ENCODE results near the gene XRCC3.

The XRCC3 gene

DNA sequence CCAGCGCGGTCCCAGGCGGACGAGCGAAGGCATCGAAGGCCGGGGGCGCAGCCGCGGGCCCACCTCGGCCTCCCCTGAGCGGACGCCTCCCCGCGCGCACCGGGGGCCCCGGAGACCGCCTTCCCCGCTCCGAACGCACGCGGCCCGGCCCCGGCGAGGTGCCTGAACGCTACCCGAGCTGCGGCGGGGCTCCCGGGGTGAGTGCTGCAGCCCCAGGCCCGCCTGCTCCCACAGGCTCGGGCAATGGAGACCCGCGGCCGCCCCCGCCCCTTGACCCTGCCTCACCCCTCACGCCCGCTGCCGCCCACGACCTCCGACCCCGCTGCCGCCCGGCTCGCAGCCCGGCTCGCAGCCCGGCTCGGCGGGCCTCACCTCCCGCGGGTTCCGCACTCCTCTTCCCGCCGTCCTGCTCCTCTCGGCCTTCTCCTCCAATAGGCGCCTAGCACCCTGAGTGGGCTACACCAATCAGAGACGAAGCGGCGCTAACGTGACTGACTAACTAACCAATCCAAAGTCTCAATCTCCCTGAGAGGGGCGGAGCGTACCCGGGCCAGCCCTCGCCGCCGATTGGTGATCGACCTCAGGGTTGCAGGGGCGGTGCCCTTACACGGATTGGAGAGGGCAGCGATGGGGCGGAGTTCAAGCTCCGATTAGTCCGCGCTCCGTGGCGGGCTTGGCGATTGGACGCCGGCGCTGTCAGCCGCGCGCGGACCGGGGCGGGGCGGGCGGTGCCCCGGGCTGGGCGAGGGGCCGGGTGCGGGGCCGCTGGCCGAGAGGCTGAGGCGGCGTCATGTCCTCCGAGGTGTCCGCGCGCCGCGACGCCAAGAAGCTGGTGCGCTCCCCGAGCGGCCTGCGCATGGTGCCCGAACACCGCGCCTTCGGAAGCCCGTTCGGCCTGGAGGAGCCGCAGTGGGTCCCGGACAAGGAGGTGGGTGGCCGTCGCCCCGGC lies at the start of gene XRCC3, which contains the start of gene ZFYVE21:
Gene XRCC3, minus strand, starts transcription at position 400 of the 949 bp plus-strand sequence. CDS start 4,364 bp downstream, outside the sequence.
Gene ZFYVE21, plus strand, starts transcription at position 759 of the 949 bp plus-strand sequence. Its CDS starts 32 bp downstream, at position 791.
- Mint-ChIP-seq H3K27ac (peak within 1 kb of the TSS; percentile 93), H3K36me3 (peaks cover 40% of the 10 kb centered on the region), H3K4me1 (peaks cover 68% of the 10 kb centered on the region), H3K9me3 (no peaks in the 10 kb centered on the region), H3K4me3 (peak within 1 kb of the TSS; percentile 85)
- ATAC-seq: peak; percentile 96
- DNase-seq (ENCODE audit: low spot score in 2 of 2): peak; percentile 98 to 100

DNA sequence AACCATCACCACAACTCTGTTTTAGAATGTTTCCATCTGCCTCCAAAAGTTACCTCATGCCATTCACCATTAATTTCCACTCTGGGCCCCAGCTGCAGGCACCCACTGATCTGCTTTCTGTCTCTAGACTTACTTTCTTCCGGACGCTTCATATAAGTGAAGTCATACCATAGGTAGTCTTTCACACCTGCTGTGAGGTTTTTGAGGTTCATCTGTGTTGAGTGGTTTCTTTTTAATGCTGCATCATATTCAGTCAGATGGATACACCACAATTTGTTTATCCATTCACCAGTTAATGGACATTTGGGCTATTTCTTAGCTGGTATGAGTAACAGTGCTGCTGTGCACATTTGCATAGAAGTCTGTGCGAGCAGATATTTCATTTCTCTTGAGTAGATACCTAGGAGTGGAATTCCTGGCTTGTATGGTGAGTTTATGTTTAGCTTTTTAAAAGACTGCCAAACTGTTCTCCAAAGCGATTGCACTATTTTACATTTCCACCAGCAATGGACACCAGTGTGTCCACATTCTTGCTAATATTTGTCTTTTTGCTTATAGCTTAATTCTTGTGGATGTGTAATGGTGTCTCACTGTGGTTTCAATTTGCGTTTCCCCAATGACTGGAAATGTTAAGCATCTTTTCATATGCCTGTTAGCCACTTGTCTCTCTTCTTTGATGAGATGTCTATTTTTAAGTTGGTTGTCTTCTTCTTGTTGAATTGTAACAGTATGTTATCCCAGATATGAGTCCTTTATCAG lies 48.7 kb upstream of the XRCC3 start:
- Mint-ChIP-seq H3K27ac (no peak overlapping the region), H3K4me1 (peaks cover 6% of the 10 kb centered on the region), H3K36me3 (peaks cover 7% of the 10 kb centered on the region), H3K4me3 (no peak overlapping the region), H3K9me3 (no peaks in the 10 kb centered on the region)
- peak; percentile 79 for ATAC-seq
- no peak for DNase-seq (ENCODE audit: low spot score in 2 of 2)

DNA sequence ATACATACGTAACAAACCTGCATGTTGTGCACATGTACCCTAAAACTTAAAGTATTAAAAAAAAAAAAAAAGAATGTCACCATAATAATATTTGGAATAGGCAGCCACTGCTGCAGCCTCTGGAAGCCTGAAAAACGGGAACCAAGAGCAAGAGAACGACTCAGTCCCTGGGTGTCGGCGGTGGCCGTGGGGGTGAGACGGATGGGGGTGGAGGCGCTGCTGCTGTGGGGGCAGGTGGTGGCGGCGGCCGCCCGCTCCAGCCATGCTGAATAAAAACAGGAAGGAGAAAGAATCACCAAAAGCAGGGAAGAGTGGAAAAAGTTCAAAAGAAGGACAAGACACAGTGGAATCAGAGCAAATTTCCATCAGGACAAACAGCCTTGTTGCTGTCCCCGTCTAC lies 47.3 kb upstream of the XRCC3 start:
- Mint-ChIP-seq H3K27ac (no peak overlapping the region), H3K4me1 (peaks cover 6% of the 10 kb centered on the region), H3K36me3 (peaks cover 7% of the 10 kb centered on the region), H3K4me3 (no peak overlapping the region), H3K9me3 (no peaks in the 10 kb centered on the region)
- ATAC-seq: no peak
- DNase-seq (ENCODE audit: low spot score in 2 of 2): no peak

DNA sequence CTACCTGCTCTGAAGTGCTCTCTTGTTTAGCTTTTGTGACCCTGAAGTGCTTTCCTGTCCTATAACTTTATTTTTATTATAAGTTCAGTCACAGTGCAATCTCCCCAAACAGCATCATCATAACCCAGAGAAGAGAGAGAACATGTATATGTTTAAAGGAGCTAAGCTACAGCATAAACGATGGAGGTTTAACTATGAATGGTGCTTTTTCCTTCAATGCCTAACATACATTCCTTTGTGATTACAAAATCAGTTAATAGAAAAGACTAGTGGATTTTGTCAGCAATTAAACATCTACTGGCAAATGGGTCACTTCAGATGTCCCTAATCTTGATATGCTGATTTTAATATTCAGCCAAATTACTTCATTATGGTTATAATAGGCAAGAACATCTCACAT lies 46.8 kb upstream of the XRCC3 start:
- no peak for ATAC-seq
- DNase-seq (ENCODE audit: low spot score in 2 of 2): no peak

DNA sequence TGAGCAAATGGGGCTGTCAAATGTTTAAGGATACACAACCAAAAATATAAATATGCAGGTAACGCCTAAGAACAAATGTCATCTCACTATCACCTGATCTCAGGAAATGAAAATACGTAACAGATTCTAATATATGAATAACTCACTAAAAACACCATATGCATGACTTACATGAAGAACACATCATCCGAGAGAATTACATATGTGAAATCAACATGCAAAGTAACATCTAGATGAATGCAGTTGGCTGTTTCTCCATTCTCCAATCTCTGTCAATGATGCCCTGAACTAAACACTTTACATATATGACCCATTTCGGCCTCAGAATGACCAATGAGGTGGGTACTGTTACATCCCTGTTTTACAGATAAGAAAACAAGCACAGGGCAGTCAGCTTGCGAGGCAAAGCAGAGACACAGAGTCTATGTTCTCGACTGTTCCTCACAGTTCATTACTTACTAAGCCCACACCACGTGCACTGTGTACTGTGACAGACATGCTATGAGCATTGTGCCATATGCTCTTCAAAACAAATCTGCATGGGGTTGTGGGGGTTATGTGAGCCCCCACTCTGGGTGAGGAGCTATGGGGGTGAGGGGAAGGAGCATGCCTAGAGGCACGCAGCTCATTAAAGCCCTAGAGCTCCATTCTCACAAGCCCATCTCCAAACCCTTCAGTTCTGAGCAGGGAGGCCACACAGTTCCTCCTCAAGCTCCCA lies 43.0 kb upstream of the XRCC3 start:
- no peak for ATAC-seq
- no peaks in the 10 kb centered on the region for H3K9me3 Mint-ChIP-seq

More for the DNA sequence above, 46.8 kb upstream of the XRCC3 start:
- H3K4me3 Mint-ChIP-seq: no peak overlapping the region
- no peak overlapping the region for H3K27ac Mint-ChIP-seq
- H3K36me3 Mint-ChIP-seq: peaks cover 7% of the 10 kb centered on the region
- no peaks in the 10 kb centered on the region for H3K9me3 Mint-ChIP-seq
- peaks cover 6% of the 10 kb centered on the region for H3K4me1 Mint-ChIP-seq

DNA sequence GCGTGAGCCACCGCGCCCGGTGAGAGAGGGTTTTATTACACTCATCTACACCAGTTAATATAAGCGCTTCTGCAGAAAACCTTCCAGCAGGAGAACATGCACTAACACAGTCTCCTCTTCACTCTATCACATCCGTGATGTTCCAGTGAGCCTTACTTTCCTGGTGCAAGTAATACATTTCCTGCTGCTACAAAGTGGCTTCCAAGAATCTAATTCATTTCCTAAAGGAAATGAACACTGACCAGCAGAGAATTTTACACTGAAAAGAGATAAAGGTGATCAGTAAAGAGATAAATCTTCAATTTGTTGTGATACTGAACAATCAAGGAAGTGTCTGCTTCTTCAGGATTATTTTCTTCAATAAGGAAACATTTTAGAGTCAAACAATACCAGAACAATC lies 39.8 kb upstream of the XRCC3 start:
- ATAC-seq (no peak), DNase-seq (ENCODE audit: low spot score in 2 of 2) (no peak)
- Mint-ChIP-seq H3K4me3 (no peak overlapping the region), H3K36me3 (peaks cover 24% of the 10 kb centered on the region), H3K4me1 (no peaks in the 10 kb centered on the region), H3K27ac (no peak overlapping the region), H3K9me3 (no peaks in the 10 kb centered on the region)

More for the DNA sequence above, 43.0 kb upstream of the XRCC3 start:
- no peak for DNase-seq (ENCODE audit: low spot score in 2 of 2)
- H3K4me1 Mint-ChIP-seq: no peaks in the 10 kb centered on the region
- H3K27ac Mint-ChIP-seq: no peak overlapping the region
- H3K36me3 Mint-ChIP-seq: peaks cover 11% of the 10 kb centered on the region
- H3K4me3 Mint-ChIP-seq: no peak overlapping the region

DNA sequence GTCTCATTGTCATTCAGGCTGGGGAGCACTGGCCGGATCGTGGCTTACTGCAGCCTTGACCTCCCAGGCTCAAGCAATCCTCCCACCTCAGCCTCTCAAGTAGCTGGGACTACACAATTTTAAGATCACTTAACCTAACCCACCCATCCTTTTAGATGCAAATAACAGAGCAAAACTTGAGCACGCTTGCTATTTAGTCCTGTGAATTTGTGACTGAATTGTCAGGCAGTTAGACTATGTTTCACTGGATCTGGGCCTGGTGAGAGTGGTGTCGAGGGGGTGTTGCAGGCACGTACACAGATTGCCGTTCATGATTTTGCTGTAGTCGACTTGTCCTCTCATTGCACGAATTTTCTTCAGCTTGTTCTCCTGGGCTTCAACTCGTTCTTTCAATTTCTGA lies 38.5 kb upstream of the XRCC3 start:
- Mint-ChIP-seq H3K27ac (no peak overlapping the region), H3K36me3 (peaks cover 31% of the 10 kb centered on the region), H3K4me3 (no peak overlapping the region), H3K4me1 (peaks cover 1% of the 10 kb centered on the region), H3K9me3 (no peaks in the 10 kb centered on the region)
- ATAC-seq: no peak
- no peak for DNase-seq (ENCODE audit: low spot score in 2 of 2)

DNA sequence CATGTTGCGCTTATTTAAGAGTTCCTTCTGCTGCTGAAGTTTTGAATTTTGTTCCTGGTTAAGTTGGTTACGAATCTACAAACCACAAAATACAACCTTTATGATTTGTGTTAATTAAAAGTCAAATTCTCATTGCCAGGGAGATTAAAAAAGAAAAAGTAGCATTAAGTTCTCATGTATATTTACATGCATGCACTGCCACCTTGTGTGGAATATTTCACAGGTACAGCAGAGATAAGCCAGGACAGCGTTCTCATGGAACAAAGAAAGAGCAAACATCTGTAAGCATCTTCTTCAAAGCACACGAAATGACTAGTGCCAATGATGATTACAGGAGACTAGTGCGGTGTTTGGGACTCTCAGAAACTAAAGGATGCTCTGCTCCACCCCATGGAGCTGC lies 34.6 kb upstream of the XRCC3 start:
- H3K4me3 Mint-ChIP-seq: no peak overlapping the region
- ATAC-seq (no peak), DNase-seq (ENCODE audit: low spot score in 2 of 2) (no peak)
- H3K9me3 Mint-ChIP-seq: no peaks in the 10 kb centered on the region
- H3K27ac Mint-ChIP-seq: peak overlapping the region; percentile 37
- peaks cover 31% of the 10 kb centered on the region for H3K36me3 Mint-ChIP-seq
- H3K4me1 Mint-ChIP-seq: peaks cover 11% of the 10 kb centered on the region

DNA sequence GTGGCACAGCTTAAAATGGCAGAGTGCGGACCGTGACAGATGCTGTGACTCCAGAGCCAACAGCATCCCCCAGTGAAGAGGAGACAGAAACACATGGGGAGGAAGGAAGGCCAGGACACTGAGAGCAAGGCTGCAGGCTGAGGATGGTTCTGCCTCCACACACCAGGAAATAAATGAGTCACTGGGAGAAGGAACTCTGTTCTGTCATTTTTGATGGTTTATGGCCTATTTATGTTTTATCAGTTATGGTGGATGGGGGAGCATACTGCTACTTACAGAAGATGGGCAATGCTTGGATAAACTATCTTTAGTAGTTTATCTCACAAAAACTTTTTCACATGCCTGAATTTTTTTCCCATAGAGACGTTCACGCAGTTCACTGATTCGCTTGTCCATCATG lies 34.2 kb upstream of the XRCC3 start:
- DNase-seq (ENCODE audit: low spot score in 2 of 2) (no peak), ATAC-seq (no peak)
- Mint-ChIP-seq H3K9me3 (no peaks in the 10 kb centered on the region), H3K36me3 (peaks cover 31% of the 10 kb centered on the region), H3K4me1 (peaks cover 11% of the 10 kb centered on the region), H3K4me3 (no peak overlapping the region), H3K27ac (peak overlapping the region; percentile 37)

DNA sequence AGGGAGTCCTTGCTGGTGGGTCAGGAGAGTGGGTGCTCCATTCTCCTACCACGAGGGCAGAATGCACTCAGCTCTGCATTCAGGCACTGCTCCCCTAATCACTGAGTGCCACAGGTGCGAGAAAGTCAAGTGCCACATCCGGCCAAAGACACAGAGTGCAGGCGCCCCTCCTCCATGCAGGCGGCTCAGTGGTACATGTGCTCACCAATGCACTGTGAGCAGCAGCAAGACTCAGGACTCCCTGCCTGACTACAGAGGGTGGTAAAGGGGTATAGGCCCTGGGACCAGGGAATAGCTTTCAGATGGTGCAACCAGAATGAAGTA lies 33.2 kb upstream of the XRCC3 start:
- DNase-seq (ENCODE audit: low spot score in 2 of 2) (peak in 1 of 2 donors; percentile 65), ATAC-seq (peak; percentile 97)
- Mint-ChIP-seq H3K4me3 (no peak overlapping the region), H3K4me1 (peaks cover 11% of the 10 kb centered on the region), H3K36me3 (peaks cover 23% of the 10 kb centered on the region), H3K9me3 (no peaks in the 10 kb centered on the region), H3K27ac (peak overlapping the region; percentile 56)

DNA sequence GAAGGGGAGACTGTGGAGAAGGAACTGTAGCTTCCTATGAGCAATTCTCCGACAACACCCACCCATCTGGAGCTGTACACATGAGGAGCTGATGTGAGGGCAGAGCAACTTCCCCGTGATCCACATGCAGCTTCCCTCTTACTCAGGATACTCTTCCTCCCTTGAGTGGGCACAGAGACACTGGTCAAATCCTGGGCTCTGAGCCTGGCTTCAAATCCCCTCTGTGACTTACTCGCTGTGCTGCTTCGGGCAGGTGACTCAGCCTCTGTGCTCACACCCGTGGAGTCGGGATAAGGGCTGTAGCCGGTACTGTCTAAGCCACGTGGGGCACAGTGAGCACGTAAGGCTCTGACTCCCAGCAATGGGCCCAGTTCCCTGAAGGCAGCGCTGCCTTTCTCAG lies 31.4 kb upstream of the XRCC3 start:
- DNase-seq (ENCODE audit: low spot score in 2 of 2): no peak
- no peak for ATAC-seq
- Mint-ChIP-seq H3K27ac (no peak overlapping the region), H3K36me3 (peaks cover 11% of the 10 kb centered on the region), H3K4me3 (no peak overlapping the region), H3K4me1 (peaks cover 11% of the 10 kb centered on the region), H3K9me3 (no peaks in the 10 kb centered on the region)

DNA sequence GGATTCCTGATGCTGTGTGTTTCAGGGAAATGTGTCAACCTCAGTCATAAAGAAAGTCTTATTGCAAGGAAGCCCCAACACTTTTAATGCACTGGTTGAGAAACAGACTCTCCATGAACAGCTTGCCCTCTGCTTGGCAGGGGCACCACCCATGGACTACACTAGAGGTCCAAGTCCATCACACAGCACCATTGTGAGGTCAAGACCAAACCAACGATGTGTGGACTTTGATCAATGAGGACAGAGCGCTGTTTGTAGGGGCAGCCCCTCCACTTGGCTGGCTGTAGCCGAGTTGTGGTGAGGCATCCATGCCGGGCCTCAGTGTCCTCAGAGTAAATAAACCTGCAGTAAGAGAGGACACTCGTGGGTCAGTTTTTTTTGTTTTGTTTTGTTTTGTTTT lies 30.2 kb upstream of the XRCC3 start:
- Mint-ChIP-seq H3K27ac (no peak overlapping the region), H3K36me3 (peaks cover 16% of the 10 kb centered on the region), H3K9me3 (no peaks in the 10 kb centered on the region), H3K4me1 (peaks cover 11% of the 10 kb centered on the region), H3K4me3 (no peak overlapping the region)
- no peak for ATAC-seq
- no peak for DNase-seq (ENCODE audit: low spot score in 2 of 2)

DNA sequence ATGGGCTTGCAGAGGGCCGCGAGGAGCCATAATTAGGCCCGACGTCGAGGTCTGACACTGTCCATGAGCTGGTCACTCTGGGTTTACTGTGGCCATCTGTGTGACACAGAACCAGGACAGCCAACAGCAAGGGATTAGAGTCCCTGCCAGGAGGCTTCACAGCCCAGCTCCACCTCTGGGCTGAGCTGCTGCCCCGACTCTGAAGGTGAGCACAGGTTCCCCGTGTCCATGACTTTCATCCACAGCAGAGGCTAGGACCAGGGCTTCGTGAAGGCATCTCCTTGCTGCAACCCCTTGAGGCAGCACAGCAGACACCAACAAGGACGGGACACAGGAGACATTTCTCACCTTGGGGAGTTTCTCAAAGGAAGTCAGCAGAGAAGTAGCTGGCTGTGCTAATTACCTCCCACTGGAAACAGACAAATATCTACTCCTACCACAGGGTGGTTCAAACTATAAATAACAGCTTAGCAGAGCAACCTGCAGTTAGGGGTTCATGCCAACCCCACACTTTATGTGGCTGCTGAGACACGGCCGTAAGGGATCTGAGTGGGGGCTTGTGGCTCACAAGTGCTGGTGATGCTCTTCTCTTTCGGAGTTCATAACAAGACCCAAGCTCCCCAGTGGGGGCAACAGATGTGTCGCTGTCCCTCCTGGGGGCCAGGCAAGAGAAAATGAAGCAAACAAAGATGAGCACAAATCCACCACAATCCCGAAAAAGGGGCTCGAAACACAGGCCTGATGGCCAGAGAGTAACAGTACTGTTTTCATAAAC lies 29.6 kb upstream of the XRCC3 start:
- Mint-ChIP-seq H3K27ac (peak overlapping the region; percentile 56), H3K4me3 (no peak overlapping the region), H3K4me1 (peaks cover 11% of the 10 kb centered on the region), H3K36me3 (peaks cover 17% of the 10 kb centered on the region), H3K9me3 (no peaks in the 10 kb centered on the region)
- no peak for ATAC-seq
- DNase-seq (ENCODE audit: low spot score in 2 of 2): no peak

DNA sequence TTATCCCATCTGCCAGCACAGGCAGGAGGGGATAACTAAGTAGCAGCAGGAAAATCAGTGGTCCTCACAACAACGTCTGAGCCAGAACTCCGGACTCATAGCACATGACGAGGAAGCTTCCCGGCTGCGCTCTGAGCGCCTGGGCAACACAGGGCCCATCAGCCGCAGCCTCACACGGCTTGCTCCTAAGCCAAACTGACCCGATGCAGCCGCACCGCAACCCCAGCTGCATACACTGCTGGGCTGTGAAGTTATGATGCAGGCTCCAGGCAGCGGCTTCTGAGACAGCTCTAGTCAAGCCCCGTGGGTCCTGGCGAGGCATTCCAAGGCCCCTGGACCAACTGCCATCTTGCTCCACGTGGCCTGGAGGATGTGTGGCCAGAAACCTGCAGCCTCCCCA lies 28.4 kb upstream of the XRCC3 start:
- no peaks in the 10 kb centered on the region for H3K9me3 Mint-ChIP-seq
- ATAC-seq (no peak), DNase-seq (ENCODE audit: low spot score in 2 of 2) (no peak)
- peaks cover 9% of the 10 kb centered on the region for H3K4me1 Mint-ChIP-seq
- H3K27ac Mint-ChIP-seq: no peak overlapping the region
- peaks cover 15% of the 10 kb centered on the region for H3K36me3 Mint-ChIP-seq
- no peak overlapping the region for H3K4me3 Mint-ChIP-seq

Measured in stimulated activated effector memory CD8-positive, alpha-beta T cell treated with anti-CD3 and anti-CD28 coated beads, Interleukin-12 subunit alpha, Interleukin-12 subunit beta, amount 100 ng/mL, for 72 hours (primary cell).